Activated CD8-positive, alpha-beta T cell treated with anti-CD3 and anti-CD28 coated beads for 36 hours (primary cell): ENCODE data around the gene HSDL1. TPM values are rescaled to one million over a fixed set of nuclear protein-coding genes. Genes with fewer than 3 reads are reported as not detected.
A peak's percentile ranks its signal among the peaks of the same experiment; 100 is the strongest.

Source experiments
- ATAC-seq: fragments of 200-7000 bp; cut with Tn5 transposase; one replicate; pipeline ENCODE4 v1.10.0; 2021; ENCODE audit warnings: mild to moderate bottlenecking, moderate library complexity
- CTCF ChIA-PET: fragments of 350-600 bp; sonication (Branson Sonifier 250); formaldehyde crosslinking; loops from one replicate; lab custom pipeline; 2021; ENCODE audit warnings: antibody characterized with exemption; lab: Charles Lee
- POLR2A ChIA-PET: fragments of 350-600 bp; sonication (Branson Sonifier 250); formaldehyde crosslinking; loops from one replicate; lab custom pipeline; 2021; ENCODE audit warnings: antibody characterized with exemption; lab: Charles Lee
- DNase-seq: peaks from one replicate; pipeline ENCODE4 v3.0.0-alpha.2; 2020
- H3K27ac Mint-ChIP-seq: one replicate; pipeline ENCODE4 v1.8.0; 2021; ENCODE audit warnings: mild to moderate bottlenecking, mixed read lengths
- H3K27me3 Mint-ChIP-seq: one replicate; pipeline ENCODE4 v1.8.0; 2021; ENCODE audit warnings: mixed read lengths
- H3K36me3 Mint-ChIP-seq: one replicate; pipeline ENCODE4 v1.8.0; 2021; ENCODE audit warnings: low read depth, mixed read lengths
- H3K4me1 Mint-ChIP-seq: one replicate; pipeline ENCODE4 v1.8.0; 2021; ENCODE audit warnings: low read depth, mixed read lengths
- H3K4me3 Mint-ChIP-seq: one replicate; pipeline ENCODE4 v1.8.0; 2021; ENCODE audit warnings: mild to moderate bottlenecking, moderate library complexity, mixed read lengths
- H3K9me3 Mint-ChIP-seq: one replicate; pipeline ENCODE4 v1.8.0; 2021; ENCODE audit warnings: mixed read lengths
- intact Hi-C: fragments of 100-400 bp; cut with micrococcal nuclease; formaldehyde crosslinking; loops from one replicate; pipeline ENCODE4 v1.10.0; 2022
- total RNA-seq, 2 experiments: library from RNA; stranded (reverse); gene quantifications; one replicate each; pipeline ENCODE4 v1.2.3, GENCODE V29; 2021
- TF ChIP-seq, protein P1 (sequence below): fragments of 200-600 bp; IDR thresholded peaks from one replicate; pipeline ENCODE4 v1.8.0; 2022; ENCODE audit warnings: antibody characterized with exemption, mild to moderate bottlenecking

Gene HSDL1
- total RNA-seq, 2 experiments from 2014 or later: 11.1 to 11.8 TPM

DNA sequence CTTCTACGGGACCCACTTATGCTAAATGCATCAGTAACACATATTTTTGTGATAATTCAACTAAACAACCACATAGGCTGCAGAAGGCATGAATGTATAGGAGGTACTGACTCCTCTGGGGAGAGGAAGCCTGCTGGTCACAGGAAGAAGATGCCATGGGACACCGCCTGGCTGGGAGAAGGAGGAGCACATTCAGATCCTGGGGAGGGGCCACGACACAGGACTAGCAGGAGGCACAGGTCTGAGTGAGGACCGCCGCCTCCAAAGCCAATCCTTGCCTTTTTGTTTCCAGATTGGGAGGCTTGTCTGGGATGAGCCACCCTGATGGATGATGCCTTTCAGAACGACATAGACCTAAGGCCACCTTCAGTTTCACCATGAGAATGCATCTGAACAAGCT is 62.9 kb downstream of the HSDL1 start:
- DNase-seq (no peak), ATAC-seq (no peak)
- TF ChIP-seq, protein P1, sequence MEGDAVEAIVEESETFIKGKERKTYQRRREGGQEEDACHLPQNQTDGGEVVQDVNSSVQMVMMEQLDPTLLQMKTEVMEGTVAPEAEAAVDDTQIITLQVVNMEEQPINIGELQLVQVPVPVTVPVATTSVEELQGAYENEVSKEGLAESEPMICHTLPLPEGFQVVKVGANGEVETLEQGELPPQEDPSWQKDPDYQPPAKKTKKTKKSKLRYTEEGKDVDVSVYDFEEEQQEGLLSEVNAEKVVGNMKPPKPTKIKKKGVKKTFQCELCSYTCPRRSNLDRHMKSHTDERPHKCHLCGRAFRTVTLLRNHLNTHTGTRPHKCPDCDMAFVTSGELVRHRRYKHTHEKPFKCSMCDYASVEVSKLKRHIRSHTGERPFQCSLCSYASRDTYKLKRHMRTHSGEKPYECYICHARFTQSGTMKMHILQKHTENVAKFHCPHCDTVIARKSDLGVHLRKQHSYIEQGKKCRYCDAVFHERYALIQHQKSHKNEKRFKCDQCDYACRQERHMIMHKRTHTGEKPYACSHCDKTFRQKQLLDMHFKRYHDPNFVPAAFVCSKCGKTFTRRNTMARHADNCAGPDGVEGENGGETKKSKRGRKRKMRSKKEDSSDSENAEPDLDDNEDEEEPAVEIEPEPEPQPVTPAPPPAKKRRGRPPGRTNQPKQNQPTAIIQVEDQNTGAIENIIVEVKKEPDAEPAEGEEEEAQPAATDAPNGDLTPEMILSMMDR: no peak
- no peaks in the 10 kb centered on the region for H3K9me3 Mint-ChIP-seq
- no peak overlapping the region for H3K4me3 Mint-ChIP-seq
- H3K27me3 Mint-ChIP-seq: no peaks in the 10 kb centered on the region
- POLR2A ChIA-PET: no interaction called here
- H3K4me1 Mint-ChIP-seq: peaks cover 22% of the 10 kb centered on the region
- intact Hi-C loops: no loop called here
- CTCF ChIA-PET: interaction anchor here (0.9 to 11.0 kb wide), 6 partner anchors 14 to 195 kb away, joined by 3 to 172 read pairs (median 53); partner anchors contain the start of genes ADAD2 and TAF1C
- peaks cover 38% of the 10 kb centered on the region for H3K36me3 Mint-ChIP-seq
- no peak overlapping the region for H3K27ac Mint-ChIP-seq

DNA sequence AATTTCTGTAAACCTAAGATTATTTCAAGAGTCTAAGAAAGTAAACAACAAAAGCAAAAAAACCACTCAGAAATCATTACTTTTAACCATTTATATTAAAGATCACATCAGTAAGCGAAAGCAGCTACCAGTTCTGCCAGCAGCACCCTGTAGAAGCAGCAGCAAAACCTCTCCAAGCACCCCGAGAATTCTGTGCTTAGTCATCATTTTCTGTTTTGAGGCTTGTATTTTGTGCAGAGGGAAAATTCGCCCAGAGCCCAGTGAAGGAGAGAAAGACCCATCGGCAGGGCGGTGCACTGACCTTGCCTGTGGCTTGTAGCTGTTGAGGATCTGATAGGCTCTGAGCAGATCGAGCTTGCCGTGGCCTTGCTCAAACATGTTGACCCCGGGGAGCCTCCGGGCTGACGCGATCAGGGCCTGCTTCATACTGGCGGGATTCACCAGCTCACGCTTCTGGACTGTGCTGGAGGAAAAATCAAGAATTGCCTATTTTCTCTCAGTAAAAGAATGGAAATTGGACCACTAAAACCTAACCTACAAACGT is 63.5 kb downstream of the HSDL1 start:
- Mint-ChIP-seq H3K27me3 (no peaks in the 10 kb centered on the region), H3K4me1 (peaks cover 17% of the 10 kb centered on the region), H3K27ac (no peak overlapping the region), H3K4me3 (no peak overlapping the region), H3K9me3 (no peaks in the 10 kb centered on the region), H3K36me3 (peaks cover 33% of the 10 kb centered on the region)
- CTCF ChIA-PET: interaction anchor here (0.9 to 10.5 kb wide), 6 partner anchors 8 to 195 kb away, joined by 3 to 172 read pairs (median 5); partner anchors contain the start of gene TAF1C
- TF ChIP-seq, protein P1: no peak
- intact Hi-C loops: no loop called here
- DNase-seq: no peak
- POLR2A ChIA-PET: interaction anchor here (1.0 kb wide), 1 partner anchor 36 kb away, joined by 3 read pairs; no protein-coding TSS in a partner anchor
- ATAC-seq: no peak

DNA sequence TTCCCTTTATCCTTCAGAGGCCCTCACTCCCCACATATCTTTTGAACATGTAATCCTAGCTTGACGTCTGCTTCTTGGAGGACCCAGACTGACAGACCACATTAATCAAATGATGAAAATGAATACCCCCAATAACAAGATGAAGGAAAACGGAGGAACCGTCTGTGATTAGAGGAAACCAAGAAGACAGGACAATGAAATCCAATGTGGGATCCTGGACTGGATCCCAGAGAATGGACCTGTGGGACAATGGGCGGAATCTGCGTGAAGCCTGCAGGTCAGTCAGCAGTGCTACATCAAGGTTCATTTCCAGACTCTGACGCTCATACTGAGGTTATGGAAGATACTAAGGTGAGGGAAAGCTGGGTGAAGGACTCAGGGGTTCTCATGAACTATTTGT is 64.2 kb downstream of the HSDL1 start:
- intact Hi-C loops: no loop called here
- DNase-seq (no peak), ATAC-seq (no peak)
- Mint-ChIP-seq H3K36me3 (peaks cover 29% of the 10 kb centered on the region), H3K27me3 (no peaks in the 10 kb centered on the region), H3K27ac (peak overlapping the region; percentile 26), H3K9me3 (no peaks in the 10 kb centered on the region), H3K4me3 (no peak overlapping the region), H3K4me1 (peaks cover 12% of the 10 kb centered on the region)
- ChIA-PET POLR2A (interaction anchor here (1.0 kb wide), 1 partner anchor 37 kb away, joined by 3 read pairs; no protein-coding TSS in a partner anchor), CTCF (interaction anchor here (0.9 to 10.5 kb wide), 5 partner anchors 9 to 106 kb away, joined by 3 to 172 read pairs (median 7); partner anchors contain the start of gene TAF1C)
- TF ChIP-seq, protein P1: no peak

DNA sequence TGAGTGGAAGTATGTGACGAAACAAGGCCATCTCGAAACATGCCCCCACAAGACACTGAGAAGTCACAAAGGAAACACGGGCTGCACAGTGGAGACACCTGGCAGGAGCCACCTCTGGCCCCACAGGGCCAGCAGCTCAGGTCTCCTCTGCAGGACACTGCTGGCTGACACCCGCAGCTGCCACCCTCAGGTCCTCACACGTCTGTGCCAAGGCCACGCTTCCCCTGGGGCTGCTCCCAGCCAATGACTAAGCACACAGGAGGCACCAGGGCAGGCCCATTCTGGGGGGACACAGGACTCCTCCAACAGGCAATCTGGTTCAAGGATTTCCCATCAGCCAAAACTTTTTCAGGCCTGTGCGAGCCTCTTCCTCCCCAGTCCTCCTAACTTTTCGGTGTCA is 64.6 kb downstream of the HSDL1 start:
- ATAC-seq (no peak), DNase-seq (no peak)
- H3K4me1 Mint-ChIP-seq: peaks cover 11% of the 10 kb centered on the region
- intact Hi-C loops: no loop called here
- no peak overlapping the region for H3K4me3 Mint-ChIP-seq
- no peaks in the 10 kb centered on the region for H3K27me3 Mint-ChIP-seq
- H3K27ac Mint-ChIP-seq: peak overlapping the region; percentile 26
- ChIA-PET CTCF (interaction anchor here (1.1 to 10.5 kb wide), 5 partner anchors 9 to 124 kb away, joined by 3 to 172 read pairs (median 7); partner anchors contain the start of gene TAF1C), POLR2A (interaction anchor here (1.0 kb wide), 1 partner anchor 37 kb away, joined by 3 read pairs; no protein-coding TSS in a partner anchor)
- no peaks in the 10 kb centered on the region for H3K9me3 Mint-ChIP-seq
- peaks cover 31% of the 10 kb centered on the region for H3K36me3 Mint-ChIP-seq
- TF ChIP-seq, protein P1: no peak

DNA sequence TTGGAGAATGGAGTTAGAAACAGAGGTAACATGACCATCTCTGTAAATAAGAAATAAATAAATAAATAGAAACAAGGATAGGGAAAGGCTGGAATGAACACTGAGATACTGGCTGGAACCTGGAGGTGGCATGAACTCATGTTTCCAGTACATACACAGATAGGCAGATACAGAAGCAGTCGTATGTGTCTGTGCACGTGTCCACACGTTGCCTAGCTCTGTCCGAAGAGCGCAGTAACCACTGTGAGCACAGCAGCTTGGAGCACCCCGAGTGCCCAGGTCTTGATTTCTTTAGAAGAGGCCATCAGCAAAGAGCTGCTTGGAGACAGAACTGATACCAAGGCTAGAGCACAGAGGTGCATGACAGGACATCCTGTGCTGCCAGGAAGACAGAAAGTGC is 65.3 kb downstream of the HSDL1 start:
- POLR2A ChIA-PET: interaction anchor here (0.6 to 1.3 kb wide), 2 partner anchors 17 to 38 kb away, joined by 3 to 5 read pairs; no protein-coding TSS in a partner anchor
- H3K9me3 Mint-ChIP-seq: no peaks in the 10 kb centered on the region
- H3K4me1 Mint-ChIP-seq: peaks cover 5% of the 10 kb centered on the region
- TF ChIP-seq, protein P1: no peak
- H3K27me3 Mint-ChIP-seq: no peaks in the 10 kb centered on the region
- CTCF ChIA-PET: interaction anchor here (1.0 to 10.5 kb wide), 5 partner anchors 10 to 123 kb away, joined by 3 to 124 read pairs (median 5); partner anchors contain the start of gene TAF1C
- H3K4me3 Mint-ChIP-seq: no peak overlapping the region
- DNase-seq (no peak), ATAC-seq (no peak)
- H3K36me3 Mint-ChIP-seq: peaks cover 27% of the 10 kb centered on the region
- intact Hi-C loops: no loop called here
- H3K27ac Mint-ChIP-seq: no peak overlapping the region
